ENCODE measurements around the gene TSSK2.

- TF ChIP-seq CTCF (IDR thresholded peaks at IDR 0.05) (no peak), POLR2AphosphoS5 (IDR thresholded peaks at IDR 0.05; ENCODE audit: insufficient read depth in 1 of 2, low read depth in 1 of 2) (no peak)
Measured at GRCh38 chr22:19115628-19116027, 15.5 kb upstream of the TSSK2 start.
